Ovary (tissue), 9 donors: ENCODE data around the gene MVP. TPM values are rescaled to one million over a fixed set of nuclear protein-coding genes. Genes with fewer than 3 reads are reported as not detected.
"Not testable (repeated sequence)": the region's sequence is repeated elsewhere in the genome, so short reads cannot be mapped to it uniquely, and the experiment has no call there.

Source experiments
- DNase-seq, 5 donors: peaks; one replicate each; pipeline ENCODE4 v3.0.0-alpha.2; 2019 to 2020
- H3K27ac ChIP-seq, 2 donors: fragments of 200-600 bp; one replicate each; pipeline versions ENCODE4 v1.5.1 to v1.8.0; 2019 to 2022
- H3K27me3 ChIP-seq: fragments of 200-600 bp; one replicate; pipeline ENCODE4 v1.8.0; 2022
- H3K36me3 ChIP-seq: fragments of 200-600 bp; sonication (generic); one replicate; pipeline ENCODE4 v1.5.1; 2019
- H3K4me1 ChIP-seq: one replicate; pipeline ENCODE4 v1.8.1; 2013; ENCODE audit warnings: mild to moderate bottlenecking, moderate library complexity; ENCODE audit not compliant: insufficient read depth
- H3K4me3 ChIP-seq: fragments of 200-600 bp; sonication (generic); one replicate; pipeline ENCODE4 v1.5.1; 2017
- H3K9me3 ChIP-seq, 2 donors: fragments of 200-600 bp in 1 of 2; sonication (generic) in 1 of 2; one replicate each; pipeline versions ENCODE4 v1.5.1 to v1.8.1; 2013 to 2019; ENCODE audit warnings: mild to moderate bottlenecking in 1 of 2, moderate library complexity in 1 of 2
- CTCF ChIP-seq, 3 donors: fragments of 450-650 bp in 2 of 3; fragments of 200-600 bp in 1 of 3; IDR thresholded peaks; one replicate each; pipeline versions ENCODE4 v1.5.1 to v1.8.0; 2016 to 2022; ENCODE audit warnings: antibody characterized with exemption in 3 of 3, mild to moderate bottlenecking in 1 of 3
- EP300 ChIP-seq: sonication (generic); formaldehyde crosslinking; IDR thresholded peaks from one replicate; pipeline ENCODE4 v1.6.1; 2017; ENCODE audit warnings: antibody characterized with exemption
- POLR2A ChIP-seq: fragments of 450-650 bp; IDR thresholded peaks from one replicate; pipeline ENCODE4 v1.6.1; 2017; ENCODE audit warnings: antibody characterized with exemption, mild to moderate bottlenecking, moderate library complexity
- WGBS, 3 donors: extraction: QIAGEN DNeasy Blood & Tissue Kit in 1 of 3; methylation state at CpG; one replicate each; pipeline versions ENCODE4 v1.1.5 to v1.1.7; 2013 to 2017; 5-methylcytosine and 5-hydroxymethylcytosine counted together
- intact Hi-C, 4 donors: fragments of 100-400 bp; cut with DNase I; formaldehyde crosslinking; loops; one replicate each; pipeline versions ENCODE4 v1.11.0 to v1.15.1; 2022 to 2023
- polyA plus RNA-seq, 2 donors: library from polyadenylated mRNA; stranded (reverse); fragments of 200-250 nt in 1 of 2; fragments of 350-450 nt in 1 of 2; fragmentation: Illumina TruSeq in 1 of 2; extraction: RNeasy Lipid Tissue Mini Kit (QIAGEN cat#74804) in 1 of 2; gene quantifications; one replicate each; pipeline ENCODE4 v1.2.3, GENCODE V29; 2013 to 2014
- total RNA-seq, 7 donors: library from RNA; depleted of rRNA in 2 of 7; stranded (reverse); fragments of >200 nt in 2 of 7; fragmentation: NEBNext Ultra II Directional in 3 of 7; extraction: Animal tissue kit (Norgen Biotek cat#: 25700) in 3 of 7; gene quantifications; one replicate each; pipeline versions ENCODE4 v1.1.0 to v1.2.4, GENCODE V29; 2016 to 2023
- donor health status: DM: no; HTN: no; CAD: no; lungs with moderate emphysema.
- donor health status: DM: no; HTN: no; CAD: no.
- donor health status: Bipolar disorder and iron deficiency.
- donor health status: DM: yes; HTN: yes; CAD: no.
- donor health status: DM: no; HTN: no; CAD: no.
- donor health status: DM: yes; HTN: yes; CAD: no.

MVP gene
- total and polyA plus RNA-seq, 9 donors: 56.4 to 191 (median 129) TPM

- DNase-seq: peak; percentile 79 to 86 (median 81)
- Histone ChIP-seq H3K36me3 (no peaks in the 10 kb centered on the region), H3K27me3 (no peaks in the 10 kb centered on the region), H3K4me3 (no peak overlapping the region), H3K9me3 (no peaks in the 10 kb centered on the region), H3K4me1 (peaks cover 29% of the 10 kb centered on the region), H3K27ac (peak overlapping the region; percentile 82 to 94)
- TF ChIP-seq POLR2A (peak; percentile 13), CTCF (IDR thresholded peaks at IDR 0.05) (no peak)
- intact Hi-C loops: no loop called here
- whole genome bisulfite sequencing, 3 donors: 15 to 24% (median 24%) methylated on average over 10 of the region's 10 CpGs
Observed at GRCh38 chr16:29825145-29826044, 5.1 kb downstream of the MVP start.

- 24 to 36% (median 29%) methylated on average over 8 of the region's 8 CpGs for WGBS, 3 donors
- Histone ChIP-seq H3K27me3 (no peaks in the 10 kb centered on the region), H3K4me1 (peaks cover 29% of the 10 kb centered on the region), H3K4me3 (no peak overlapping the region), H3K9me3 (no peaks in the 10 kb centered on the region), H3K36me3 (no peaks in the 10 kb centered on the region), H3K27ac (peak overlapping the region; percentile 82 to 94)
- TF ChIP-seq POLR2A (no peak), EP300 (no peak)
- intact Hi-C loops: no loop called here
- no peak for DNase-seq
Observed at GRCh38 chr16:29826342-29826695, 6.1 kb downstream of the MVP start.

GRCh38 chr16:29830774-29831173, 10.5 kb downstream of the MVP start:
- WGBS, 3 donors: 93 to 96% (median 94%) methylated on average over 11 of the region's 11 CpGs
- H3K4me1 ChIP-seq: peaks cover 10% of the 10 kb centered on the region
- H3K36me3 ChIP-seq: no peaks in the 10 kb centered on the region
- no peak overlapping the region for H3K27ac ChIP-seq
- no peak for DNase-seq
- intact Hi-C loops: no loop called here
- H3K4me3 ChIP-seq: no peak overlapping the region
- no peaks in the 10 kb centered on the region for H3K27me3 ChIP-seq
- TF ChIP-seq EP300 (no peak), POLR2A (no peak), CTCF (IDR thresholded peaks at IDR 0.05) (no peak)
- H3K9me3 ChIP-seq: no peaks in the 10 kb centered on the region

- Histone ChIP-seq H3K36me3 (no peaks in the 10 kb centered on the region), H3K27ac (peak overlapping the region in 1 of 2 donors; percentile 28), H3K4me1 (peaks cover 5% of the 10 kb centered on the region), H3K27me3 (no peaks in the 10 kb centered on the region), H3K4me3 (no peak overlapping the region), H3K9me3 (no peaks in the 10 kb centered on the region)
- no peak for TF ChIP-seq POLR2A
- TF ChIP-seq CTCF (IDR thresholded peaks at IDR 0.05): no peak
- no peak for TF ChIP-seq EP300
- no peak for DNase-seq
- intact Hi-C loops: no loop called here
- 74 to 90% (median 76%) methylated on average over 2 of the region's 2 CpGs for WGBS, 3 donors
Observed at GRCh38 chr16:29831490-29831889, 11.2 kb downstream of the MVP start.

GRCh38 chr16:29833219-29833618, 13.0 kb downstream of the MVP start:
- H3K4me3 ChIP-seq, H3K27me3 ChIP-seq, H3K27ac ChIP-seq, H3K36me3 ChIP-seq, H3K4me1 ChIP-seq, H3K9me3 ChIP-seq, DNase-seq, intact Hi-C loops: not testable (repeated sequence)
- WGBS, 3 donors: 94 to 97% (median 97%) methylated on average over 4 of the region's 4 CpGs
